ACHN (cell line): ENCODE data around the gene B3GAT3.
"Not testable (repeated sequence)": the region's sequence is repeated elsewhere in the genome, so short reads cannot be mapped to it uniquely, and the experiment has no call there.

Source experiments
- DNase-seq: peaks from one replicate; pipeline ENCODE4 v3.0.0-alpha.2; 2015
- in situ Hi-C: cut with HindIII; loops from 2 replicates; pipeline ENCODE4 v1.10.0; 2017; ENCODE audit warnings: low sequenced_read_pairs, low pct_ligation_motif_present, low pct_unique_long_range_greater_than_20kb

The B3GAT3 gene

GRCh38 chr11:62570903-62571302 lies 50.9 kb downstream of the B3GAT3 start:
- in situ Hi-C loops, DNase-seq: not testable (repeated sequence)

- in situ Hi-C loops: no loop called here
- DNase-seq: no peak
These were observed 52.2 kb downstream of the B3GAT3 start for GRCh38 chr11:62569611-62570010.

- no peak for DNase-seq
- in situ Hi-C loops: no loop called here
These were observed 54.7 kb downstream of the B3GAT3 start for GRCh38 chr11:62567018-62567633.

GRCh38 chr11:62566247-62566646 lies 55.5 kb downstream of the B3GAT3 start:
- in situ Hi-C loops: no loop called here

More at GRCh38 chr11:62566247-62566646, 55.5 kb downstream of the B3GAT3 start:
- no peak for DNase-seq
